Measurements from ENCODE around the gene ADAMTSL3.

- TF ChIP-seq TAF1 (IDR thresholded peaks at IDR 0.05; ENCODE audit: low read depth) (no peak), CREB1 (IDR thresholded peaks at IDR 0.05; ENCODE audit: low read depth) (no peak), EP300 (IDR thresholded peaks at IDR 0.05; ENCODE audit: borderline replicate concordance) (no peak), REST (IDR thresholded peaks at IDR 0.05; ENCODE audit: low read depth) (no peak), USF1 (IDR thresholded peaks at IDR 0.05) (no peak), FOXM1 (IDR thresholded peaks at IDR 0.05; ENCODE audit: borderline replicate concordance, low read depth) (no peak), RAD21 (IDR thresholded peaks at IDR 0.05; ENCODE audit: low read depth) (no peak), MAX (IDR thresholded peaks at IDR 0.05) (no peak)
Observed at GRCh38 chr15:84057714-84058331, 403.9 kb downstream of the ADAMTSL3 start.
